NOMO-1 (cell line): ENCODE results near the gene RHOH.
"Not testable (repeated sequence)": the region's sequence is repeated elsewhere in the genome, so short reads cannot be mapped to it uniquely, and the experiment has no call there.

Experiments used
- DNase-seq, 2 experiments: peaks; one replicate each; lab custom pipeline; 2025; ENCODE audit not compliant: unreplicated experiment in 2 of 2; lab: John Stamatoyannopoulos, UW

Gene RHOH, protein sequence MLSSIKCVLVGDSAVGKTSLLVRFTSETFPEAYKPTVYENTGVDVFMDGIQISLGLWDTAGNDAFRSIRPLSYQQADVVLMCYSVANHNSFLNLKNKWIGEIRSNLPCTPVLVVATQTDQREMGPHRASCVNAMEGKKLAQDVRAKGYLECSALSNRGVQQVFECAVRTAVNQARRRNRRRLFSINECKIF

DNA sequence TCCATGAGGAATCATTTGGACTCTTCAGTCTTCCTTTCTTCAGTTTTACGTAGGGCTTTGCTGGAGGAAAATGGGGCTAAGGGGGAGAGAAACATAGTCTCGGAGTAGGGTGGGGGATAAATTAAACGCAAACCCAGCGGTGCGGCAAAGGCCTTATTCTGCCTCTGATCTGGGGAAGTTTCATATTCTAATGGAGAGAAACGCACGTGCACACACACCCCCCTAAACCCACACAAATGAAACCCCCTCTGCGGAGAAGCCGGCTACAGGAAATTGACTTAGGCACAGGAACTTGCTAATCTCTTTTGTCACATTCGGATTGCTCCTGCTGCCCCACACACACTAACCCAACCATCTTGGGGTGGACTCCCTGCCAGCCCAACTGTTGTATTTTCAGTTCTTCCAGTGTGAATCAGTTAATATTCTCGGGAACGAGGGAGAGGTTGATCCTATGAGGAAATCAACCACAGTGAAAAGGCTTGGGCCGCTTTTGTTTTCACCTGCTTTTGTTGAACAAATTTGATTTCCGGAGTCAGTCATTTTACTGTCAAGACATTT, at the start of gene RHOH:
TSS of gene RHOH (plus strand) at position 308 of the 558 bp plus-strand sequence. CDS start 46,356 bp downstream, outside the sequence.
- no peak for DNase-seq

DNA sequence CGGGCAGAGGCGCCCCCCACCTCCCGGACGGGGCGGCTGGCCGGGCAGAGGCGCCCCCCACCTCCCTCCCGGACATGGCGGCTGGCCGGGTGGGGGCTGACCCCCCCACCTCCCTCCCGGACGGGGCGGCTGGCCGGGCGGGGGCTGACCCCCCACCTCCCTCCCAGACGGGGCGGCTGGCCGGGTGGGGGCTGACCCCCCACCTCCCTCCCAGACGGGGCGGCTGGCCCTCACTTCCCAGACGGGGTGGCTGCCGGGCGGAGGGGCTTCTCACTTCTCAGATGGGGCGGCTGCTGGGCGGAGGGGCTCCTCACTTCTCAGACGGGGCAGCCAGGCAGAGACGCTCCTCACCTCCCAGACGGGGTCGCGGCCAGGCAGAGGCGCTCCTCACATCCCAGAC, 49.3 kb upstream of the RHOH start:
- DNase-seq: not testable (repeated sequence)

DNA sequence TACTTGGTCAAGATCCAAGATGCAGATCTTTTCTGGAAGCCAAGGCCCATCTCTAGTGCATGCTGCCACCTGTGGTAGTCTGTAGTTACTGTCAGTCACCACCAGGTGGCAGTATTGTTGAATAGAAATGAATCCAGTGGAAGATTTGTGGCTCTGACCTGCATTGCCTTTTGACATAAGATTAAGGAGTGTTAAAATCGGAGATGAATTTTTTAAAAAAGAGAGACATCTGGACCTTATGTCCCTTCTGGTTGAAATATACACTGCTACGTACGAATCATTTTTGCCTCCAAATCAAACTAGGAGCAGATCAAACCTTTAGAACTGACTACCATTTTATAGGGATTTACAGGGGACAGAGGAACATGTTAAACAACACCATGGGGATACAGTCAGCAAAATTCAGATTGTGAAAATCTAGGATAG, 46.9 kb upstream of the RHOH start:
- peak; percentile 30 to 82 for DNase-seq

DNA sequence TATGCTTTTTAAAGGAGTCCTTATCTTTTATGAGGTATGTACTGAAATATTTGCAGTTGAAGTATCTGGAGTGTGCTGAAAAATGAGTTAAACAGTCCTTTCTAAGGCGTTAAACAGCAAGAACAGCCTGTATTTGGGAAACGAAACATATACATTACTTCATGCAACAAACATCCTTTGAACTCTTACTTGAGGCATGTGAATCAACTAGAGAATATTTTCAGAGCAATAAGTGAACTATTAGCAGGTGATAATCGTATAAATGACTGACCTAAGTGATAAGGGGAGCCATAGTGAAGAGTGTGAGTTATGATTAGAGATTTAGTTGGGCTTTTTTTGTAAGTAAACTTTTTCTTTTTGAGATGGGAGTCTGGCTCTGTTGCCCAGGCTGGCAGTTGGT, 45.9 kb upstream of the RHOH start:
- no peak for DNase-seq

DNA sequence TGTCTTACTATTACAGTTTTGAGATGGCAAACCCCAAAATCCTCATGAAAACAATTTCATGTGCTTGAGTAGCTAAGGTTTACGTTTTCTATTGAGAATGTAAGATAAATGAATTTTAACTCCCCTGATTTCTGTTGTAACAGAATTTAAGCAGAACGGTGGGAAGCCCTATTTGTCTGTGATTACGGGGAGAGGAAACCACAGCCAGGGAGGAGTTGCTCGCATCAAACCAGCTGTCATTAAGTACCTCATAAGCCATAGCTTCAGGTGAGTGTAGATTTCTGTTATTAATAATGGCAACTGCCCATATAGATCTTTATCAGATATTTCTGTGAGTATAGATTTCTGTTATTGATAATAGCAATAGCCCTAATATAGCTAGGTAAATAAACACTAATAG, 44.2 kb upstream of the RHOH start:
- no peak for DNase-seq

DNA sequence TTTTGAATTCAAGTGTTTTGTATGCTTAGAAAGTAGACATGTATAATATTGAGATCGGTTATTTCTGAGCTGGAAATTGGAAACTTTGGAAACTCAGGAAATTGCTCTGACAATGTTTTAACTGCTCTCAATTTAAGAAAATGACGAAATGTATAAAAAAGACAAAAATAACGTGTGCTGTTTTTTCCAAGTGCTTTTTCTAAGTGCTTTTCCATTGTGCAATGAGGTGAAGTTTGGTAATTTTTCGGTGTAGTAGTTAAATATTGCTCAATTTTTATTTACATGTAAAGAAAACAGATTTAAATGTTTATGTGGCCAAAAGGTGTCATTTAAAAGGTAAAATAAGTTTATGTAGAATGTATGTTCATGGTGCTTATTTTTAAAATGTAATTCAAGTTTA, 39.4 kb upstream of the RHOH start:
- peak; percentile 3 to 64 for DNase-seq

DNA sequence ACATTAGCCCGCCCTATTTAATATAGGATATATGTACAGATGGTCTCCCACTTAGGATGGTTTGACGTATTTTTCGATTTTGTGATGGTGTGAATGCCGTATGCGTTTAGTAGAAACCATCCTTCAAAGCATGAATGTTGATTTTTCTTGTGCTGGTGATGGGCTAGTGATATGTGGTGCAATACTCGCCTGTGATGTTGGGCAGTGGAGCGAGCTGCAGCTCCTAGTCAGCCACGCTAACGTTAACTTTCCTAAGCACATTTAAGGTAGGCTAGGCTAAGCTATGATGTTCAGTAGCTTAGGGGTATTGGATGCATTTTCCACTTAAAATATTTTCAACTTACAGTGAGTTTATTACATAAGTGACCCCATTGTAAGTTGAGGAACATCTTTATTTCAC, 36.6 kb upstream of the RHOH start:
- no peak for DNase-seq

DNA sequence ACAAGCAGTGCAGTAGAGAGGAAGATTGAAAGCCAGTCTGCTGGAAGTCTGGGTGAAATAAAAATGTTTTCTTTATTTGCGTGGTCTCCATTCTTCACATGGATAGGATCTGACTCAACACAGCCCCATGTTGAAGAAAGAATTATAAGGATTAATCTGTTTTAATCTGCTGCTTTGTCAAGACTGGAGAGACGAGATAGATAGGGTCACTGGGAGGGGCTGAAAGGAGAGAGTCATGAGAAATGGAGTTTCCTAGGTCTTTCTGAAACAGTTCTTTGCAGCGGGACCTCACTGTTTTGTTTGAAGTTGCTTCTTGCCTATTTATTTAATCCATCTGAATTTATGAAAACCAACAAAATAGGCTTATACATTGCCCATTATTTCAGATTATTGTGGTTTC, 32.4 kb upstream of the RHOH start:
- DNase-seq: no peak

DNA sequence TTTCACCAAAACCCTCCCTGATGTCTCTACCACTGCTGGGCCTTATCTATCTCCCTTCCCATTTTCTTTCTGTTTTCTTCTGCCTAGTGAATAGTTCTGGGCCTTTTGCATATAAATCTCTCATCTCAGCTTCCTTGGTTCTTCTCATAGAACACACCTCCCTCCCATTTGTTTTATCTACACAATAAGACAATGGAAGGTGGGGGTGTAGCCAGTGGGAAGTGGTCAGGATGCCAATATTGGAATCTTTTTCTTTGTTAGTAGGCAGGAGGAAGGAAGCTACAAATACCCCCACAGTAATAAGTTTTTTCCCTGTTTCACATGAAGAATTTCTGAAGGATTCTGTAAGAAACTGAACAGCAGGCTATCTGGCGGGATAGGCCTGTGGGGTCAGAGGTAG, 30.9 kb upstream of the RHOH start:
- DNase-seq: no peak

DNA sequence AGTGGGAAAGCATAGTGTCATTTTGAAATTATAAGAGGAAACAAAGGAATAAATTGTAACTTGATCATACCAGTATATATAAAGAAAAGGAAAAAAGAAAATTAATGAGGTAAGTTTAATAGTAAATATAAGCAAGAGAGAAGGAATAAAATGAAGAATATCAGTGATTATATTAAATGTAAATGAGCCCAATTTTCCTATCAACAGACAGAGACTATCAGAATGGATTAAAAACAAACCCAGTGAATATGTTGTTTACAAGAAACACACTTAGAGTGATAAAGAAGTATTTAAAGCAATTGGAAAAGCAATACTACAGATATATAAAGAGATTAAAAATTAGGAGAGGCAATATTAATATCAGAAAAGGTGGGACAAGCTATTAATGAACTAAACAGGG, 28.8 kb upstream of the RHOH start:
- no peak for DNase-seq

DNA sequence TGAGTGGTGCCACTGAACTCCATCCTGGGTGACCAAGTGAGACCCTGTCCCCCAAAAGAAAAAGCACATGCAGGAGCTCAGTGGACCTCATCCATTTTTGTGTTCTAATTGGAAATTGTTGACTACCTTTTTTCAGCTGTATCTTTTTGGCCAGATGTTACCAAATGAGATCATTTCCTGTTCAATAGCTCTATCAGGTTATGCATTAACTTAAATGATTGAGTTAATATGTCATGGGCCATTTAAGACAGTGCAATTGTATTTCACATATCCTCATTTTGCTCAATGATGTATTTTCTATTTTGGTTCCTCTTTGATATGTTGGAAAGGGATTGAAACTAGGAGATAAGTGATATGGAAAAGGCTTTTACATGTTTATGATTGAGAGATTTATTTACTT, 26.2 kb upstream of the RHOH start:
- no peak for DNase-seq

DNA sequence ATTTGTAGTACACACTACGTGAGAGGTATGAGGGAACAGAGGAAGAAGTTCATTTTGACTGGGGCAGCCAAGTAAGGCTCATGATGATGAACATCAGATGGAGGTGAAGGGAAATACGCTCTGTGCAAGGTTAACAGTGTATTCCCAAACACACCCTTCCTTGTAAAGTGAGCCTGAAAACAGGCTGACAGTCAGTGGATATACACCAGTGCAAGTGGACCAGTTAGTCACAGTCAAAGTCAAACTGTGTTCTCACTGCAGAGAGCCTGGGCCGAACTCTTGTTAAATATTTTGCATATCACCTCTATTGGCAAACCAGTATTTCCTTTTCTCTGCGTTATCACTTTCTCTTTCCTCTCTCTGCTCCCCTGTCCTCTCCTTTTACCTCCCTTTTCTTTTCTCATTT, 23.4 kb upstream of the RHOH start:
- no peak for DNase-seq

DNA sequence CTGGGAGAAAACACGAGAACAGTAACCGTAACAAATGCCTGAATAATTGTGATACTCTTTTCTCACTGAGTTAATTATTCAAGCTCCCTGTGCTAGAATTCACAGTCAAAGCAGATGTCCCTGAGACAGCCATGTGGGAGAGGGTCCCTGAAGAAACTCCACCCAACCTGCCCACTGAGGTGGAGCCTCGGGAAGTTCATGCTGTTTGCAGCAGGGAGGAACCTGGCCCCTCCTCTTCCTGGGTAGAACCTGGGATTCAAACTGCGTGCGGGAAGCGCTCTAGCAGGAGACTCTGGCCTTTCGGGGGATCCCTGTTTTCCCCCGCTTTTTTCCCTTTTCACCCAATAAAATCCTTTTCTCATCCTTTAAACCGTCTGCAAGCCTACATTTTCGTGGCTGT, 20.2 kb upstream of the RHOH start:
- DNase-seq: no peak

DNA sequence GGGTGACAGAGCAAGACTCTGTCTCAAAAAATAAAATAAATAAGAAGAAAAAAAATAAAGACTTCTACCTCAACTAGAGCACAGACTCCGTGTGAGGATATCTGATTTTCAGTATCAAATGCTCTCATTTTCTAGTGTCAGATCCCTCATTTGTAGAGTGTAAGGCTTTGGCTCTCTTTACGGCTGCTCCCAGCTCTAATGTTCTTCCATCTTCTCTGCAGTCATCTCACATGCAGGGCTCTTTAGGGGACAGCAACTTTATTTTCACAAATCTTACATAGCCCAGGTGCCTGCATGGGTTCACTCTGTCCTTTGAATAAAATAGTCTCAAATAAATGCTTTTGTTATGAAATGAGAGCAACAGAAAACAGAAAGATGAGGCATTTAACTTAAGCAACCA, 19.2 kb upstream of the RHOH start:
- no peak for DNase-seq

DNA sequence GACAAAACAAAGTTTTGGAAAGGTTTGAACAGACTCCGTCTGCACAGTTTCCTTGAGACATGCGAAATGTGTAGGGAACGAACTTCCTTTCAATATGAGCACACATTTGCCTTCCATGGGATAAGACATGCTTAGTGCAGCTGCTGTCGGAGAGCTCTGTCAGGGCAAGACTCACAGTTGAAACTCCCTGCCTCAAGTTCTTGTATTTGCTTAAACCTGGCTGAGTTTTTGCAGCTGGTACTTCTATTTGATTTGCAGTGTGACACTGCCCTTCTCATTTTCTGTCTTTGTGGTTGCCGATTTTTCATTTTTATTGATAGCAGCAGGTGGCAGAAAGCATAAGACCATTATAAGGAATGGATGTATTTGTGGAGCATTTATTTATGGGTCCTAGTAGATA, 18.2 kb upstream of the RHOH start:
- no peak for DNase-seq

DNA sequence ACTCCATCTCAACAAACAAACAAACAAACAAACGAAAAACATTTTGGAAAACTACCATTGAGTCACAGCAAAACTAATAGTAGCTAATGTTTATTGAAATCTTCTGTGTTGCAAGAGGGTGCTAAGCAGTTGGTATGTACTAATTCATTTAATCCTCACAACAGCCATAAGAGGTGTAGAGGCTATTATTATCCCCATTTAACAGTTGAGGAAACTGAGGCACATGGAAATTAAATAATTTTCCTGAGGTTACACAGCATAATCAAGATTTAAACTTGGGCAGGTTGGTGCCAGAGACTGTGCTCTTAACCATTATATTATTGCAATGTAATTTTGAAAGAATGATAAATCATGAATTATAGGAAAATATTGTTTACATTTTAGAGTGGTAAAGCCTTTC, 17.5 kb upstream of the RHOH start:
- no peak for DNase-seq

DNA sequence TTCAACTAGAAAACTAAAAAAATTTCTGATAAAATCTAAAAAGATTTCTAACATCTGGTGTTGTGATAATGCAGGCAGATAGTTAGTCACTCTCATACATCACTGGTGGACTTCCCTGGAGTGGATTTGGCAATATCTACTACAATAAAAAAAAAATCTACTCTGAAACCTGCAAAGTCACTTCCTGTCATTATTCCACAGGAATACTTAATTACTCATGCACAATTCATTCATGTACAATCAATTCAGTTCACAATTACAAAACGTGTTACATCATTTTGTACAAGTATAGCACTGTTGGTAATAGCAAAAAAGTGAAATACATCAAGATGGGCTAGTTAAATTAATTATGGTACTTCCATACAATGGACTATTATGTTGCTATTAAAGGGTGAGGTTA, 16.5 kb upstream of the RHOH start:
- peak in 1 of 2 experiments; percentile 87 for DNase-seq

DNA sequence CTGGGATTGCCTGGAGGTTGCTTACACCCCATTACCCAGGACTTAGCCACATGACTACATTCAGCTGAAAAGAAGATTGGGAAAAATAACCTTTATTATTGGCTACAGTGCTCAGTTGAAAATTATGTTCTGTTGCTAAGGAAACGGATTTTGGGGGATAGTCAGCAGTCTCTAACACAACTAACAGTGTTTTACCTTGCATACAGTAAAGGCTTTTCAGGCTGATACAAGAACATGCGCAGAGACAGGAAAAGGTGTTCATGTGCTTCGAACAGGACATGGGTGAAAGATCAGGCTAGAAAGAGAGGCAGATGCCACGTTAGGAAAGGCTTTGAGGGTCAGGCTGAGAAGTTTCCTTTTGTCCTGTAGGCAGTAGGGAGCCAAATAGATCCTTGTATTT, 14.8 kb upstream of the RHOH start:
- no peak for DNase-seq

DNA sequence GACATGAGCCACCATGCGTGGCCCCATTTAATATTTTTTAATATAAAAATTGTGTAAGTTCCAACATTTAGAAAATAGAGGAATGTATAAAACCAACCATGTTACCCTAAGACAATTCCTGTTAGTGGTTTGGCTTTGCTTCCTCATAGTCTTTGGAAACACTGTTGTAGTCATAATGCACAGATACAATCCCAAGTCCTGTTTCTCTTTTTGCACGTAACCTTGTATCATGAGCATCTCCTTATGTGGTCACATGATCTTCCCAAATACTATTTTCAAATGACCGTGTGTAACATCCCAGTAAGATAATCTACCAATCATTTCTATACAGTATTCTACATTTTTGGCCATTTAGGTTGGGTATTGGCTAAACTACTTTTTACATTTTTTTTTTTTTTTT, 13.9 kb upstream of the RHOH start:
- DNase-seq: no peak

DNA sequence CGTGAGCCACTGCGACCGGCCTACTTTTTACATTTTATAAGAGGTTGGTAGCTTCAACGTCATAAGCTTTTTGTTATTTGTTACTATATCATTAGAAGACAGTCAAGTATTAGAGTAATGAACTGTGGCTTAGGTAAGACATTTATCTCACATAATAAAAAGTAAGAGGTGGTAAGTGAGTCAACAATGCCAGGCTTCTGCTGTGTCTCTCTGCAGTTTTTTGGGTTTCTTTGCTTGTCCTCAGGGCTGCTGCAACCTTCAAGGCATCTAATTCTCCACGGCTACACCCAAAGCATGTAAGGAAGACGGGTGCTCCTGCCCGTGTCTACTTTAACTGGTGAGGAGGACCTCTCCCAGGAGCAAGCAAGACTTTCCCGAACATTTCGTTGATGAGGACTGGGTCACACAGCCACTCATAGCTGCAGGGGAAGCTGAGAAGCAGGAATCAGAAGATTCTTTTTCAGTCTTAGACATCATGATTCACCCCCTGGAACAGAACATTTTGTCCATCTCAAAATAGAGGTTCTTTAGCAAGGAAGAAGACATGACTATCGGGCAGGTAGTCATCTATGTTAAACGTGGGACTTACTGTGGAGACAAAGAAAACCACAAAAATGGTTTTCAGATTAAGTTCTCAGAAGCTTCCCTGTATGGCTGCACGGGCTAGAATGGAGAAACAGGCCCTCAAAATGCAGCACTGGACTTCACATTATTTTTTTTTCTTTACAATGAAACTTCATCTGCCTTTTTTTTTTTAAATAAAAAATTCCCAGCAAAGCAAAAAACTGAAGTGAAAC, 13.0 kb upstream of the RHOH start:
- no peak for DNase-seq

DNA sequence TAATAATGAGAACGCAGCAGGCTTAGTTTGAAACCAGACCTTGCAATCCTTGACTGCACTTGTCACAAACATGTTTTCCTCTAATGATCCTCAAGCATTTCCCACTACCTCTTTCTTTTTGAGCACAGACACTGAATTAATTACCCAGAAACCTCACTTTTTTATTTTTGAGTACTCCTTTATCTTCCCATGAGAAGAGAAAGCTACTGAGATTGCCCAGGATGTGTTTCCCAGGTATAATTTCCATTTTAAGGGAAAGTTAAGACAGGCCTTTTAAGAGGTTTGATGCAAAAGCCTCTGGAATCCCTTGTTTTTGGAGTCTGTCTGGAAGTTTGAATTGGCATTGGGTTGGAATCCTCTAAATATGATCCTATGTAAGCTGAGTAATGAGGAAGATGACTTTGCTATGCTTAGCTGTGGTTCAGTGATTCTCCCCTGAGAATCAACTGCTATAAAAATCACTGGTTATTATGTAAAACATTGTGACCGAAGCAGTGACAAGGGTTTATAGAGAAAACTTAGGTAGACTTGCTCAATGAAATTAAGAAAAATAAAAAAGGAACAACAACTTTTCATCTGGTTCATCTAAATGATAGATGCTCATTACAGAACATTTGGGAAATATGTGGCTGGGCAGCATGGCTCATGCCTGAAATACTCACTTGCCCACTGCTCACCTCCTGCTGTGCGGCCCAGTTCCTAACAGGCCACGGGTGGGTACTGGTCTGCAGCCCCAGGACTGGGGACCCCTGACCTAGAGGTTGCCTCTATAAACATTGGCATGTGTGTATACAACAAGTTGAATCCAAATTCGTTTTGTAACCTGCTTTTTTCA, 10.8 kb upstream of the RHOH start:
- peak in 1 of 2 experiments; percentile 45 for DNase-seq
